GM23338 (cell line): ENCODE results near the gene ADGRF4. TPM values are rescaled to one million over a fixed set of nuclear protein-coding genes. Genes with fewer than 3 reads are reported as not detected.

Source experiments
- ATAC-seq: fragments of 200-7000 bp; cut with Tn5 transposase; 3 replicates; pipeline ENCODE4 v1.9.1; 2020
- DNase-seq: peaks from one replicate; pipeline ENCODE4 v3.0.0-alpha.2; 2015; ENCODE audit warnings: low spot score
- H2AFZ ChIP-seq: fragments of 200-600 bp; sonication (generic); 2 replicates; pipeline ENCODE4 v1.8.0; 2016; ENCODE audit warnings: antibody characterized with exemption, mild to moderate bottlenecking, moderate library complexity
- H3F3A ChIP-seq: fragments of 200-600 bp; sonication (generic); replicated peaks from 2 replicates; pipeline ENCODE4 v1.8.0; 2017; ENCODE audit warnings: antibody characterized with exemption, mixed run types, low read depth
- H3K27ac ChIP-seq: fragments of 200-600 bp; sonication (generic); 2 replicates; pipeline ENCODE4 v1.6.1; 2016; ENCODE audit warnings: low read depth
- H3K27me3 ChIP-seq: fragments of 200-600 bp; sonication (generic); 2 replicates; pipeline ENCODE4 v1.8.0; 2016; ENCODE audit warnings: mild to moderate bottlenecking, mixed run types, moderate library complexity; ENCODE audit not compliant: insufficient read depth
- H3K36me3 ChIP-seq: fragments of 200-600 bp; sonication (generic); 2 replicates; pipeline ENCODE4 v1.8.0; 2016; ENCODE audit warnings: mild to moderate bottlenecking; ENCODE audit not compliant: insufficient read depth
- H3K4me1 ChIP-seq: fragments of 200-600 bp; sonication (generic); 2 replicates; pipeline ENCODE4 v1.8.0; 2016; ENCODE audit warnings: mild to moderate bottlenecking, moderate library complexity; ENCODE audit not compliant: insufficient read depth
- H3K4me2 ChIP-seq: fragments of 200-600 bp; sonication (generic); 2 replicates; pipeline ENCODE4 v1.7.1; 2017; ENCODE audit warnings: mixed run types
- H3K4me3 ChIP-seq: fragments of 200-600 bp; sonication (generic); 2 replicates; pipeline ENCODE4 v1.6.1; 2016; ENCODE audit warnings: mixed run types
- H3K79me2 ChIP-seq: fragments of 200-600 bp; sonication (generic); replicated peaks from 2 replicates; pipeline ENCODE4 v1.8.0; 2017; ENCODE audit warnings: mild to moderate bottlenecking; ENCODE audit not compliant: insufficient read depth
- H3K9me2 ChIP-seq: fragments of 200-600 bp; sonication (generic); 2 replicates; pipeline ENCODE4 v1.8.0; 2017; ENCODE audit not compliant: insufficient read depth
- H4K20me1 ChIP-seq: fragments of 200-600 bp; sonication (generic); replicated peaks from 2 replicates; pipeline ENCODE4 v1.8.0; 2017; ENCODE audit warnings: mild to moderate bottlenecking; ENCODE audit not compliant: insufficient read depth
- H3K27ac Mint-ChIP-seq: 2 replicates; pipeline ENCODE4 v1.8.0; 2020; ENCODE audit warnings: inconsistent platforms, mild to moderate bottlenecking, moderate library complexity, mixed read lengths
- H3K27me3 Mint-ChIP-seq: 3 replicates; pipeline ENCODE4 v1.8.0; 2022; ENCODE audit warnings: low read depth, mild to moderate bottlenecking, moderate library complexity, mixed read lengths, inconsistent platforms; ENCODE audit not compliant: insufficient read depth, poor library complexity
- H3K36me3 Mint-ChIP-seq: 3 replicates; pipeline ENCODE4 v1.8.0; 2021; ENCODE audit warnings: low read depth, mild to moderate bottlenecking, inconsistent platforms, moderate library complexity, mixed read lengths
- H3K4me1 Mint-ChIP-seq: 3 replicates; pipeline ENCODE4 v1.8.0; 2020; ENCODE audit warnings: mild to moderate bottlenecking, inconsistent platforms, mixed read lengths
- H3K4me3 Mint-ChIP-seq: 3 replicates; pipeline ENCODE4 v1.8.0; 2021; ENCODE audit warnings: moderate library complexity, mild to moderate bottlenecking, inconsistent platforms, mixed read lengths
- H3K9me3 Mint-ChIP-seq: 3 replicates; pipeline ENCODE4 v1.8.0; 2020; ENCODE audit warnings: moderate library complexity, mild to moderate bottlenecking, inconsistent platforms, mixed read lengths
- CREB1 ChIP-seq: fragments of 250-450 bp; sonication (Bioruptor Pico); IDR thresholded peaks from 2 replicates; pipeline ENCODE4 v1.5.0; 2020; ENCODE audit warnings: low read depth, mild to moderate bottlenecking, moderate library complexity
- CTCF ChIP-seq, 2 experiments: fragments of 200-600 bp in 1 of 2; sonication (generic) in 1 of 2; conservative IDR thresholded peaks; 2 replicates each; pipeline versions ENCODE4 v1.5.1 to v1.6.1; 2016 to 2017; ENCODE audit warnings: antibody characterized with exemption in 2 of 2, low read depth in 2 of 2, mild to moderate bottlenecking in 2 of 2, moderate library complexity in 1 of 2
- ETS1 ChIP-seq: IDR thresholded peaks from 2 replicates; pipeline ENCODE4 v1.6.1; 2016; ENCODE audit warnings: antibody characterized with exemption
- EZH2 ChIP-seq: fragments of 200-600 bp; sonication (generic); IDR thresholded peaks from one replicate; pipeline ENCODE4 v1.8.0; 2017; ENCODE audit warnings: antibody characterized with exemption, mild to moderate bottlenecking, low read depth; ENCODE audit not compliant: unreplicated experiment
- JUNB ChIP-seq: IDR thresholded peaks from one replicate; pipeline ENCODE4 v1.6.1; 2016; ENCODE audit warnings: antibody characterized with exemption; ENCODE audit not compliant: unreplicated experiment
- REST ChIP-seq: IDR thresholded peaks from one replicate; pipeline ENCODE4 v1.6.1; 2018; ENCODE audit warnings: antibody characterized with exemption; ENCODE audit not compliant: unreplicated experiment
- STAT1 ChIP-seq: IDR thresholded peaks from one replicate; pipeline ENCODE4 v1.6.1; 2016; ENCODE audit warnings: antibody characterized with exemption; ENCODE audit not compliant: unreplicated experiment
- ZNF114 ChIP-seq: fragments of 250-450 bp; sonication (Bioruptor Pico); IDR thresholded peaks from 2 replicates; pipeline ENCODE4 v1.5.0; 2020; ENCODE audit warnings: mild to moderate bottlenecking, moderate library complexity
- ZNF331 ChIP-seq: fragments of 250-450 bp; sonication (Bioruptor Pico); IDR thresholded peaks from 2 replicates; pipeline ENCODE4 v1.5.0; 2020; ENCODE audit warnings: low read depth, mild to moderate bottlenecking, moderate library complexity
- ZNF462 ChIP-seq: fragments of 250-450 bp; sonication (Bioruptor Pico); IDR thresholded peaks from 2 replicates; pipeline ENCODE4 v1.5.0; 2020; ENCODE audit warnings: mild to moderate bottlenecking, moderate library complexity
- polyA plus RNA-seq: library from polyadenylated mRNA; unstranded; fragments of >200 nt; fragmentation: Nextera tagmentation; extraction: Ambion mirVana; gene quantifications from 2 replicates; pipeline ENCODE4 v1.2.1, GENCODE V29; 2016
- total RNA-seq: library from RNA; depleted of rRNA; stranded (reverse); fragments of >200 nt; shearing (Covaris generic); gene quantifications from 2 replicates; pipeline ENCODE4 v1.2.3, GENCODE V29; 2014

ADGRF4 gene
- total and polyA plus RNA-seq, 2 experiments from 2014 or later = not detected

GRCh38 chr6:47700596-47700995 is 2.2 kb downstream of the ADGRF4 start:
- H3K27ac ChIP-seq = no peak overlapping the region
- no peak overlapping the region for H3K4me3 Mint-ChIP-seq
- H3K36me3 ChIP-seq = no peaks in the 10 kb centered on the region
- peaks cover 5% of the 10 kb centered on the region; the same call in 1 of the 3 replicates for H3K4me1 Mint-ChIP-seq
- ATAC-seq = no peak
- no peak overlapping the region for H3K27ac Mint-ChIP-seq
- TF ChIP-seq ETS1 (no peak), STAT1 (no peak), EZH2 (no peak), ZNF331 (CRISPR knock-in tag) (no peak), CREB1 (CRISPR knock-in tag) (no peak), JUNB (no peak), REST (no peak), CTCF (conservative IDR thresholded peaks at IDR 0.05; ENCODE audit: low read depth in 2 of 2) (no peak), ZNF114 (CRISPR knock-in tag) (no peak), ZNF462 (no peak)
- H2AFZ ChIP-seq = peak overlapping the region; percentile 95
- H3K79me2 ChIP-seq = no peaks in the 10 kb centered on the region
- peaks cover 11% of the 10 kb centered on the region; the same call in 1 of the 2 replicates for H3K4me1 ChIP-seq
- no peak overlapping the region for H3K4me2 ChIP-seq
- H3F3A ChIP-seq = no peaks in the 10 kb centered on the region
- no peaks in the 10 kb centered on the region for H3K27me3 ChIP-seq
- no peaks in the 10 kb centered on the region for H4K20me1 ChIP-seq
- no peaks in the 10 kb centered on the region for H3K36me3 Mint-ChIP-seq
- H3K9me2 ChIP-seq = no peaks in the 10 kb centered on the region; the same call in 1 of the 2 replicates
- DNase-seq = no peak
- H3K4me3 ChIP-seq = no peak overlapping the region
- no peaks in the 10 kb centered on the region for H3K27me3 Mint-ChIP-seq
- H3K9me3 Mint-ChIP-seq = no peaks in the 10 kb centered on the region
